Nephron progenitor cell (in vitro differentiated cells): ENCODE measurements around the gene KLKB1.
"Not testable (repeated sequence)": the region's sequence is repeated elsewhere in the genome, so short reads cannot be mapped to it uniquely, and the experiment has no call there.

Experiments
- DNase-seq: peaks from one replicate; pipeline ENCODE4 v3.0.0; 2021
- H3K27ac Mint-ChIP-seq: 2 replicates; pipeline ENCODE4 v1.8.0; 2021; ENCODE audit warnings: mild to moderate bottlenecking, moderate library complexity, mixed read lengths
- H3K27me3 Mint-ChIP-seq: 2 replicates; pipeline ENCODE4 v1.8.0; 2021; ENCODE audit warnings: mild to moderate bottlenecking, low read depth, mixed read lengths; ENCODE audit not compliant: poor library complexity
- H3K36me3 Mint-ChIP-seq: 2 replicates; pipeline ENCODE4 v1.8.0; 2021; ENCODE audit warnings: low read depth, mixed read lengths
- H3K4me1 Mint-ChIP-seq: 2 replicates; pipeline ENCODE4 v1.8.0; 2021; ENCODE audit warnings: mixed read lengths
- H3K4me3 Mint-ChIP-seq: 2 replicates; pipeline ENCODE4 v1.8.0; 2021; ENCODE audit warnings: mild to moderate bottlenecking, moderate library complexity, mixed read lengths
- H3K9me3 Mint-ChIP-seq: 2 replicates; pipeline ENCODE4 v1.8.0; 2021; ENCODE audit warnings: mild to moderate bottlenecking, moderate library complexity, mixed read lengths
- TF ChIP-seq, protein P1 (sequence below): fragments of 200-600 bp; sonication (generic); IDR thresholded peaks from 2 replicates; pipeline ENCODE4 v1.5.0; 2021; ENCODE audit warnings: antibody characterized with exemption

KLKB1 gene

DNA sequence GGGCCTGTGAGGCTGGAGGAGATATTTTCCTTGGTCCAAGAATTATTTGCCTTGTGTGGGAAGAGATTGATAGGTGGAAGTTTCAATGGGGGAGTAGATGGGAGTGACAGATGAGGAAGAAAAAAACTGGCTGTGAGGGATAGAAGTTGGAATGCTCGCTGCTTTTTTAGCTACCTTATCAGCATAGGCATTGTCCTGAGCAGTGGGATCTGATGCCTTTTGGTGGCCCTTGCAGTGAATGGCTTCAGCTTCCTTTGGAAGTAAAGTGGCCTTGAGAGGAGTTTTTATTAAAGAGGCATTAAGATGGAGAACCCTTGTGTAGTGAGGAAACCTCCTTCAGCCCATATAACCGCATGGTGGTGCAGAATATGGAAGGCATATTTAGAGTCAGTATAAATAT is 16.0 kb downstream of the KLKB1 start:
- H3K36me3 Mint-ChIP-seq: no peaks in the 10 kb centered on the region
- no peaks in the 10 kb centered on the region for H3K27me3 Mint-ChIP-seq
- H3K4me3 Mint-ChIP-seq: no peak overlapping the region

DNA sequence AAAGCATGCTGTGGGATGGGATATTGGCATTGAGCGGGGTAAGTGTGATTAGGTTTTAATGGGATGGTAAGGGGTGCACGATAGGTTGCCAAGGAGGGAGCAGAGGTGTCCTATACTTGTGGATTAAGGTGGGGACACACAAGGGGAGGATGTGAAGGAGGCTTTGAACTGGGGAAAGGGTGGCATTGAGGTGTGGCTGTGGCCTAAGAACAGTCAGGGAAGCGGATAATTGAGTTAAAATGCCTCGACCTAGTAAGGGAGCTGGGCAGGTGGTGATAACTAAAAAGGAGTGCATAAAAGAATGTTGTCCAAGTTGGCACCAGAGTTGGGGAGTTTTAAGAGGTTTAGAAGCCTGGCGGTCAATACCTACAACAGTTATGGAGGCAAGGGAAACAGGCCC is 17.5 kb downstream of the KLKB1 start:
- Mint-ChIP-seq H3K4me3 (no peak overlapping the region), H3K27me3 (no peaks in the 10 kb centered on the region), H3K9me3 (peaks cover 4% of the 10 kb centered on the region), H3K4me1 (no peaks in the 10 kb centered on the region), H3K27ac (no peak overlapping the region), H3K36me3 (no peaks in the 10 kb centered on the region)
- DNase-seq: no peak
- TF ChIP-seq, protein P1, sequence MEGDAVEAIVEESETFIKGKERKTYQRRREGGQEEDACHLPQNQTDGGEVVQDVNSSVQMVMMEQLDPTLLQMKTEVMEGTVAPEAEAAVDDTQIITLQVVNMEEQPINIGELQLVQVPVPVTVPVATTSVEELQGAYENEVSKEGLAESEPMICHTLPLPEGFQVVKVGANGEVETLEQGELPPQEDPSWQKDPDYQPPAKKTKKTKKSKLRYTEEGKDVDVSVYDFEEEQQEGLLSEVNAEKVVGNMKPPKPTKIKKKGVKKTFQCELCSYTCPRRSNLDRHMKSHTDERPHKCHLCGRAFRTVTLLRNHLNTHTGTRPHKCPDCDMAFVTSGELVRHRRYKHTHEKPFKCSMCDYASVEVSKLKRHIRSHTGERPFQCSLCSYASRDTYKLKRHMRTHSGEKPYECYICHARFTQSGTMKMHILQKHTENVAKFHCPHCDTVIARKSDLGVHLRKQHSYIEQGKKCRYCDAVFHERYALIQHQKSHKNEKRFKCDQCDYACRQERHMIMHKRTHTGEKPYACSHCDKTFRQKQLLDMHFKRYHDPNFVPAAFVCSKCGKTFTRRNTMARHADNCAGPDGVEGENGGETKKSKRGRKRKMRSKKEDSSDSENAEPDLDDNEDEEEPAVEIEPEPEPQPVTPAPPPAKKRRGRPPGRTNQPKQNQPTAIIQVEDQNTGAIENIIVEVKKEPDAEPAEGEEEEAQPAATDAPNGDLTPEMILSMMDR: no peak

More for the DNA sequence above, 16.0 kb downstream of the KLKB1 start:
- TF ChIP-seq, protein P1: no peak
- H3K9me3 Mint-ChIP-seq: peaks cover 3% of the 10 kb centered on the region
- no peak for DNase-seq
- H3K27ac Mint-ChIP-seq: no peak overlapping the region
- no peaks in the 10 kb centered on the region for H3K4me1 Mint-ChIP-seq

- not testable (repeated sequence) for H3K27ac Mint-ChIP-seq, H3K27me3 Mint-ChIP-seq, H3K9me3 Mint-ChIP-seq, DNase-seq, H3K4me3 Mint-ChIP-seq, H3K36me3 Mint-ChIP-seq, H3K4me1 Mint-ChIP-seq
Measured at GRCh38 chr4:186247062-186247752, 19.9 kb downstream of the KLKB1 start.

DNA sequence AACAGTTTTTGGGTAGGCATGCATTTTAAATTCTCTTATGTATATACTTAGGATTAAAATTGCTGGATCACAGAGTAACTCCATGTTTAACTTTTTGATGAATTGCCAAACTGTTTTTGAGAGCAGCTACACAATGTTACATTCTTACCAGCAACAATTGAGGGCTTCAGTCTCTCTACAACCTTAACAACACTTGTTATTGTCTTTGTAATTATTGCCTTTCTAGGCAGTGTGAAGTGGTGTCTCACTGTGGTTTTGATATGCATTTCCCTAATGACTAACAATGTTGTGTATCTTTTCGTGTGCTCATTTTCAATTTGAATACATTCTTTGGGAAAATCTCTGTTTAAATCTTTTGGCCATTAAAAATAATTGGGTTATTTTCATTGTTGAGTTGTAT is 21.3 kb downstream of the KLKB1 start:
- peaks cover 4% of the 10 kb centered on the region for H3K27me3 Mint-ChIP-seq
- H3K4me1 Mint-ChIP-seq: no peaks in the 10 kb centered on the region
- peaks cover 4% of the 10 kb centered on the region for H3K9me3 Mint-ChIP-seq
- no peak overlapping the region for H3K27ac Mint-ChIP-seq
- H3K4me3 Mint-ChIP-seq: no peak overlapping the region
- TF ChIP-seq, protein P1: no peak
- no peaks in the 10 kb centered on the region for H3K36me3 Mint-ChIP-seq
- no peak for DNase-seq

- H3K4me1 Mint-ChIP-seq: no peaks in the 10 kb centered on the region
- TF ChIP-seq, protein P1: no peak
- peaks cover 4% of the 10 kb centered on the region for H3K9me3 Mint-ChIP-seq
- H3K27ac Mint-ChIP-seq: no peak overlapping the region
- H3K36me3 Mint-ChIP-seq: no peaks in the 10 kb centered on the region
- H3K27me3 Mint-ChIP-seq: peaks cover 4% of the 10 kb centered on the region
- H3K4me3 Mint-ChIP-seq: no peak overlapping the region
- no peak for DNase-seq
Measured at GRCh38 chr4:186249785-186250754, 22.8 kb downstream of the KLKB1 start.

DNA sequence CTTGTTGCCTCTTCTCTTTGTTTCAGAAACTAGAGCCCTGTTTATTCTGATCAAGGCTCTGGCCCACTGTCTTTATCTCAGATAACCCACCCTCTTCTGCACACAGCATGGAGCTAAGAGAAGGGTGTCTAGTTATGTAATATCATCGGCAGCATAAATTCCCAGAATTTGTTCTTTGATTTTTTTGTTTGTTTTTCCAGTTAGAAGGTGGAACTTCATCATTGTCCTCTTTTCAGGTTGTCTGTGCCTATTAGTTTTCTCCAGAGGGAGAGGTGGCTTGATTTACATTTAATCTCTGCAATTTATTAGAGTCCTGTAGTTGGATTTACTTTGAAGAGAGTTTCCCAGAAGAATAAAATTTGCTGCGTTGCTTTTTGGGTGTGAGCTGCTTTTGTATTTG is 23.5 kb downstream of the KLKB1 start:
- TF ChIP-seq, protein P1: no peak
- Mint-ChIP-seq H3K27ac (no peak overlapping the region), H3K4me1 (no peaks in the 10 kb centered on the region), H3K27me3 (peaks cover 4% of the 10 kb centered on the region), H3K4me3 (no peak overlapping the region), H3K36me3 (no peaks in the 10 kb centered on the region), H3K9me3 (peaks cover 4% of the 10 kb centered on the region)
- DNase-seq: no peak
